Measurements from ENCODE around the gene MSRB3.

Gene MSRB3

DNA sequence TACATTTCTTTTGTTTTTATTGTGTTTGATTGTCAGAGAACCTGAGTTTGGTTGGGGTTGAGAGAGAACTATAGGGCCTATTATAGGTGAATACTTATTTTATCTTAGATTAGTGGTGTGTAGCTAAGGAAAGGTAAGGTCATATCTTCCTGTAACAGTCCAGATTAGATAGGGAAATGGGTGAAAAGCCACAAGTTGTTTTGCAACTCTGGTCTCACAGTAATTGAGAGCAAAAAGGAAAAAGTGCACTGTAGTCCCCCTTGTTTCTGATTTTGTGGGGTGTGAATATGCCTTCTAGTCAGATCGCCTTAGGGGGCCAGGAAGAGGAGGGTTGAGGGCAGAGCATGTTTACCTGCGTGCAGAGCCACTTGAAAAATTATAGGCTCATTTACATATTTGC lies 8.9 kb downstream of the MSRB3 start:
- no peak overlapping the region for H3K4me3 ChIP-seq (replicated peaks in 1 of 2; ENCODE audit: low read depth in 2 of 2, low read length in 2 of 2)
- no peak for DNase-seq (ENCODE audit: low read depth in 2 of 2)

DNA sequence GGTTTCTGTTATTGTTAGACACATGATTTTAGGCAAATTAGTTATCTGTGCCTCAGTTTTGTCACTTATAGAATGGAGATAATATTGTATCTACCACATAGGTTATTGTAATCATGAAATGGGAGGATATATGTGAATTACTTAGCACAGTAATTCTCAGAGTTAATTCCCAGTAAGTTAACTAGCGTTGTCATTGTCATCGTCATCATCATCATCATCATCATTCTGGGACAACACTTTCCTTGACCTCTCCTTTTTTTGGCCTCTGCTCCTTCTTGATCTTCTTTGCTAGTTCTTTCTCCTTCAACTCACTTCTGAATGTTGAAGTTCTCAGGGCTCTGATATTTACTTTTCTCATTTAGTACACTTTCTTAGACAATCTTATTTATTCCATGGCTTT lies 13.8 kb downstream of the MSRB3 start:
- TF ChIP-seq CTCF (IDR thresholded peaks at IDR 0.05; ENCODE audit: low read depth, low read length): no peak
- no peak for DNase-seq (ENCODE audit: low read depth in 2 of 2)
- no peak overlapping the region for H3K4me3 ChIP-seq (replicated peaks in 1 of 2; ENCODE audit: low read depth in 2 of 2, low read length in 2 of 2)

More for the DNA sequence above, 8.9 kb downstream of the MSRB3 start:
- no peak for TF ChIP-seq CTCF (IDR thresholded peaks at IDR 0.05; ENCODE audit: low read depth, low read length)

GRCh38 chr12:65293735-65294134 lies 15.3 kb downstream of the MSRB3 start:
- no peak overlapping the region for H3K4me3 ChIP-seq (replicated peaks in 1 of 2; ENCODE audit: low read depth in 2 of 2, low read length in 2 of 2)
- no peak for DNase-seq (ENCODE audit: low read depth in 2 of 2)
- TF ChIP-seq CTCF (IDR thresholded peaks at IDR 0.05; ENCODE audit: low read depth, low read length): no peak

DNA sequence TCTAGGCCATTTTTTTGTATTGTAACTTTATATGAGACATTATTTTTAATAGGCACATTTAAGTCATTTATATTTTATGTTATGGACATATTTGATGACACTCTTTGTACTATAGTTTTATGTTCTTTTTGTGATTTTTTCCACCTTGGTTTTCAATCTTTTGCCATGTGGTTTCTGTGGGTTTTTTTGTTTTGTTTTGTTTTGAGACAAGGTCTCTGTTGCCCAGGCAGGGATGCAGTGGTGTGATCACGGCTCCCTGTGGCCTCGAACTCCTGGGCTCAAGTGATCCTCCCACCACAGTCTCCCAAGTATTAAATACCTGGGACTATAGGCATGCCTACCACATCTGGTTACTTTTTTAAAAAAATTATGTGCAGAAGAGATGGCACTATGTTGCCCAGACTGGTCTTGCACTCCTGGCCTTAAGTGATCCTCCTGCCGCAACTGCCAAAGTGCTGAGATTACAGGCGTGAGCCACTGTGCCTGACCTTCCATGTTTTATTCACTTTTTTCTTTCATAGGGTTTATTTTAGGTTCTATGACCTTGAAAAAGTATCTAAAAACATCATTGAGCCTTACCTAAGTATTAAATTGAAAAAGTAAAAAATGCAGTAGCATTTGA lies 16.3 kb downstream of the MSRB3 start:
- TF ChIP-seq CTCF (IDR thresholded peaks at IDR 0.05; ENCODE audit: low read depth, low read length): no peak
- DNase-seq (ENCODE audit: low read depth in 2 of 2): no peak
- H3K4me3 ChIP-seq (replicated peaks in 1 of 2; ENCODE audit: low read depth in 2 of 2, low read length in 2 of 2): no peak overlapping the region

GRCh38 chr12:65296508-65297265 lies 18.2 kb downstream of the MSRB3 start:
- DNase-seq (ENCODE audit: low read depth in 2 of 2): no peak
- TF ChIP-seq CTCF (IDR thresholded peaks at IDR 0.05; ENCODE audit: low read depth, low read length): no peak
- H3K4me3 ChIP-seq (replicated peaks in 1 of 2; ENCODE audit: low read depth in 2 of 2, low read length in 2 of 2): no peak overlapping the region

DNA sequence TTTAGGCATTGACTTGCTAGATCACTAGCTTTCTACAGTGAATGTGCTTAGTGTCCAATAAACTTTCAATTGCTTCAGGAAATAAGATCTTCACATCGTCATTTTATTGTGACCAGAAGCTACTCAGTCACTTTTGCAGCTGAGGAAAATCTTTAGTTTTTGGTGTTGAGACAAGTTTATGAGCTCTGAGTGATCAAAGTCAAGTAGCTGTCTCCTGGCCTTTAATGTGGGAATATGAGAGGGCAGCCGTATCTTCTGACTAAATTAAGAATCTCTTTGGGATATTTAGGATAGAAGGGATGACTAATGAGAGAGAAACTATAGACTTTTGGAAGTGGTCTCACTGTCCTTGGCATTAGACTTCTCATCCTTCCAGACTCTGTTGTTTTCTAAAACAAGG lies 21.6 kb downstream of the MSRB3 start:
- DNase-seq (ENCODE audit: low read depth in 2 of 2): no peak

More for the DNA sequence above, 21.6 kb downstream of the MSRB3 start:
- TF ChIP-seq CTCF (IDR thresholded peaks at IDR 0.05; ENCODE audit: low read depth, low read length): no peak
- no peak overlapping the region for H3K4me3 ChIP-seq (replicated peaks in 1 of 2; ENCODE audit: low read depth in 2 of 2, low read length in 2 of 2)
